OCI-M1 (cell line): Measurements from ENCODE around the gene OR52E5.

ENCODE experiments used
- DNase-seq: peaks from one replicate; lab custom pipeline; 2025; lab: John Stamatoyannopoulos, UW

Gene OR52E5

DNA sequence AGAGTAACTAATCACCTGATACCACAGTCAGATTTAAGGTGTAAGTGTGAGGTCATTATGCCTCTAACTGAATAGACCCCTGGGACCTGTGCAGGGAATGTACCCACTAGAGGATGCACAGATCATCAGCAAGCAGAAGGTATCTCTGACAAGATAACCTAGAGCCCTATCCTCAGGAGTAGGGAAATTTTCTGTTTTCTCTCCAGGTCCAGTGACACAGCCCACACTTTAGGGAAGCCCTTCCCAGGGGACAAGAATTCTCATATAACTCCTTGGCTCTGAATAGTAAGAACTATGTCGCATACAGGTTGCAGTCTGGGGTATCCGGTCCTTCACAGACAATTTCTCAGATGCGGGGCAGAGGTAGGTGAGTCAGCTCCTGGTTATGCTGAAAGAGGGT is at the start of gene OR52E5:
OR52E5 (plus strand) TSS at position 301 of the 400 bp plus-strand sequence. CDS start 7,569 bp downstream, outside the sequence.
- no peak for DNase-seq

DNA sequence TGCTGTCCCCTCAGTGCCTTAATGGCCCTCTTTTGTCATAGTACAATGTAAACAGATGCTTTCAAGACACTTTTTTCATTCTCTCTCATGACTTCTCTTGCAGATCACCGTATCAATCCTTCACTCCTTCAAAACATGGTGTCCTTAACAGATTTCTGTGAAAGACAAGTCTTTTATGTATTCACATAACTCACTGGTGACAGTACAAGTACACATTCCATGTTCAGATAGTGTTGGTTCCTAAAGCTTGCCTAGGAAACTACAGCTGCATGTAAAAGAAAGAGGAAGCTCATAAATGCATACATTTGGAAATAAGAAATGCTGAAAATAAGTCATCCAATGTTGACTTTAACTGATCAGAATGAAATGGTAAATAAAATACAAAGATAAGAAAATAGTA is 46.3 kb upstream of the OR52E5 start:
- DNase-seq, result peak; percentile 71

DNA sequence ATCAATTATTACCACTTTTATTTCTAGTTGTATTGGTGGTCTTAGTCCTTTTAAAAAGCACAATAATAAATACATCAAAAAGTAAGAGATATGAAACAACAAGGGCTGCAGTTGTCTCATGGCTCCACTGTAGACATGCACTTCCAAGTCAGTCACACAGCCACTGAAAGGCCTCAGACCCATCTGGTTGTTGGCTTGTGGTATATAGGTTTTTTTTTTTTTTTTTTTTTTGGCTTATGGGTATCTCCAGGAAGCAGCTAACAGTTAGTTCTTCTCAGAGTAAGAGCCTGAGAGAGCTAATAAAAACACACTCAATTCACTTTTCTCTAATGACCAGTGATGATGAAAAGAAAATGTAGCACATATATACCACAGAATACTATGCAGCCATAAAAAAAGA is 45.3 kb upstream of the OR52E5 start:
- peak; percentile 36 for DNase-seq

DNA sequence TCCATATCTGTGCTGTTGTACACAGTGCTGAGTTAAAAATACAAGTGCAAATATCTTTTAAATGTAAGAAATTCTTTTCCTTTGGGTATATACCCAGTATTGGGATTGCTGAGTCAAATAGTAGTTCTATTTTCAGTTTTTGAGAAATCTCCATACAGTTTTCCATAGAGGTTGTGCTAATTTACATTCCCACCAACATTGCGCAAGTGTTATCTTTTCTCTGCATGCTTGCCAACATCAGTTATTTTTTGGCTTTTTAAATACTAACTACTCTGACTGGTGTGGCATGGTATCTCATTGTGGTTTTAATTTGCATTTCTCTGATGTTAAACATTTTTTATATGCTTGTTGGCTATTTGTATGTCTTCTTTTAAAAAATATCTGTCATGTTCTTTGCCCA is 42.0 kb upstream of the OR52E5 start:
- peak; percentile 76 for DNase-seq

DNA sequence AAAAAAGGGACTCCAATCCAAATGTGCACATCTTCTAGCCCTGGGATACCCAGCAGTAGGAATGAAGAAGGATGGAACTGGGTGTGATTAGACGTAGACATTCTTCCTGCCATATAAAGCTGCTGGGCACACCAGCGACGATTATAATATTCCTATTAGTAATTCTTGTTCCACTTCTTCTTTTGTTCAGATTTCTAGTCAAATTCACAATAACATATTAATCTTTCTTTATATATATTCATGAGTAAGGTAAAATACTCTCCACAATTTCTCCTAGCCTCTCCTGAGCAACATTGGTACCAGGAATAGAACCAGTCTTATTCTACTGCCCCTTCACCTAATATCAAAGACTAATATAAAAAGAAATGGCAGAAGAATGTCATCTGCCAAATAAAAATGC is 35.4 kb upstream of the OR52E5 start, which contains the start of gene OR52E8:
OR52E8 (minus strand) TSS at position 101 of the 400 bp plus-strand sequence; CDS start at position 101, 0 bp downstream.
- DNase-seq, result no peak

DNA sequence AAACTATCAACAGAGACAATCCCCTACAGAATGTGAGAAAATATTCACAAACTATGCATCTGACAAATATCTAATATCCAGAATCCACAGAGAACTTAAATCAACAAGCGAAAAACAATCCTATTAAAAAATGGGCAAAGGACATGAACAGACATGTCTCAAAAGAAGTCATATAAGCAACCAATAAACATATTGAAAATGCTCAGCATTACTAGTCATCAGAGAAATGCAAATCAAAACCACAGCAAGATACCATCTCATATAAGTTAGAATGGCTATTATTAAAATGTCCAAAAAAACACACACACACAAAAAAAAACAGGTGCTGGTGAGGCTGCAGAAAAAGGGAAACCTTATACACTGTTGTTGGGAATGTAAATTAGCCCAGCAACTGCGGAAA is 27.2 kb upstream of the OR52E5 start:
- no peak for DNase-seq

DNA sequence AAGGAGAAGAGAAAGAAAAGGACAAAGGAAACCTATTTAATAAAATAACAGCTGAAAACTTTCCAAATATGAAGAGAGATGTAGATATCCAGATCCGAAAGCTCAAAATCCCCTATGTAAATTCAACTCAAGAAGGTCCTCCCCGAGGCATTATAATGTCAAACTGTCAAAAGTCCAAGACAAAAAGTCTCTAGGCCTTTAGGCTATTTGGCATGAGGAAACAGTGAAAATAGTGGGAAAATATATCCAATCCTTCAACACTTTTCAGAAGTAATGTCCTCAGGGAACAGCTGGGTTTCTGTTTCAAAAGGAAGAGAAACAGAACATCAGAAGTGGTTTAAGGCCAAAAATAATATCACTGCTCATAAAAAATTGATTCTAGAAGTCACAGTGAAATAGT is 14.4 kb upstream of the OR52E5 start:
- no peak for DNase-seq

DNA sequence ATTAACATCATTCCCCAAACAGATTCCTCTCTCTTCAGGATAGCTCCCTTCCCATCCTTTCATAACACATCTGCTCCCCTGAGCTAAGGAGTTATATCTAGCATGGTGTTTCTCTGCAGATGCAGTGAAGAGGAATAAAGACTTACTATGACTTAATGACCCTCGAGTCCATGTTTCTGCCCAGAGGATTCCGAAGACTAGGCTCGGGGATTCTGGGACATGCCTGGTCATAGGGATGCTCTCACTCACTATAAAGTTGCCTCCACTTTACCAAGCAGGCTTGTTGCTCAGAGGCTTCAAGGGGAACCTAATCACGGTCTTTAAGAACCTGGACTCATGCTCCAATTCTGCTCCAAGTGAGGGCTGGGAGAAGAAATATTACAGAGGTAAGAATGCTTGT is 12.7 kb upstream of the OR52E5 start, which contains the start of gene OR52E4:
OR52E4 (plus strand) TSS at position 301 of the 400 bp plus-strand sequence. CDS start 3,664 bp downstream, outside the sequence.
- no peak for DNase-seq

DNA sequence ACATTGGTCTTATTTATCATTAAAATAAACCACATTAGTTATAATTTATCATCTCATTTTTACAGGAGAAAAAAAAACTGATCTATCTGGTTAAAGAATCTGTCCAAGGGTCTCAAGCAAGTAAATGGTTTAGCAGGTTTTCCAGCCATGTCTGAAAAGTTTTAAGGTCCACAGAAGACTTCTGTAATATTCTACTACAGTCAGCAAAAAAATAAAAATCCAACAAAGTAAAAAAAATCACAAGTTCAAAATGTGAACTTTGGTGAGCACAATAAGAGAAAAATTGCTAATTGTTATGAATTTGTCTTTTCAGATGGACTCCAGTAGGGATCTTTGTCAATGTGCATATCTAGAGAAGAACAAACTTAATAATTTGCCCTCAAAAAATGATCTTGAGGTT is 11.3 kb upstream of the OR52E5 start:
- no peak for DNase-seq

DNA sequence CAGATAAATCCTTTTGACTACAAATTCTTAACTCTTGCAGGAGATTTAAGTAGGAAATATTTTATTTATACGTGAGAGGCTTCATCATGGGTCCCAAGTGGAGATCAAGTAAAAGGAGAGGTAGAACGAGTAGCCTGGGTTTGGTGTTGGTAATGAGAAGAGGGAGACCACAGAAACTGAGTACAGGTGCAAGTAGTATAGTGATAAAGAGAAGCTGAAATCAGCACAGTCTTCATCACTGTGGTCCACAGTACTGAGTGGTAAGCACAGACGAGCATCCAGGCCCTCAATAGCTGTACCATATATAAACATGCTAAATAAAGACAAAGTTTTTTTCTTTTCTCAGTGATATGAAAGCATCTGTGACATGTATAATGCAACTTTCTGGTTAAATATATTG is 5.8 kb upstream of the OR52E5 start:
- DNase-seq, result no peak

DNA sequence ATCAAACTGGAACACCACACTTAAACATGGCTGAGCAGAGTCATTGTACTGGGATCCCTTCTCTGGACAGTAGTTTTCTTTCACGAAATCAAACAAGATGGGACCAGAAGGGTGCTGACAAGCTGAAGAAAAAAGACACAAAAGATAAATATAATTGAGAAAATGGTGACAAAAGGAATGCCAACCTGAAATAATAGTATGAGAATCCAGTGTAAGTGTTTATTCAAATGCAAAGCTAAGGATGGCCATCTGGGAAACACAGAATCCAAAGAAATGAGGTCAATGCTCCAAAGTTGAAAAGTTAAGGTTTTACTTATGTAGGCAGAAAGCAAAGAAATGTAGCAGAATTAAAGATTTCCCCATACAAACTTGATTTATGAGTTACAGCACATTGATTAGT is 5.3 kb upstream of the OR52E5 start:
- DNase-seq, result no peak

DNA sequence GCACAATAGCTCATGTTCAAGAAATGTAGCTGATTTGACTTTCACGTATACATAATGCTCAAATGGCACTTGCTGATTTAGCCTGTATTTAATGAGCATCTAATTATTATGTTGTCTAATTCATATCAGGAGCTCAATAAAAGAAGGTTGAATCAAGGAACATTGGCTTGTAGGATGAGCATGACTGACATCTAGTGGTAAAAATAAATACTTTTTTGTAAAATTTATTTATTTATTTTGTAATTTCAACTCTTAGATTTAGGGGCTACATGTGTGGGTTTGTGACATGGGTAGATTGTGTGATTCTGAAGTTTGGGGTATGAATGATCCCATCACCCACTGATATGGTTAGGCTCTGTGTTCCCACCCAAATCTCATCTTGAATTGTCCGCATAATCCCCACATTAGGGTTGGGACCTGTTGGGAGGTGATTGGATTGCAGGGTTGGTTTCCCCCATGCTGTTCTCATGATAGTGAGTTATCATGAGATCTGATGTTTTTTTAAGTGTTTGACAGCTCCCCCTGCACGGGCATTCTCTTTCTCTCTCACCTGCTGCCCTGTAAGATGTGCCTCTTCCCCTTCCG is 1.7 kb upstream of the OR52E5 start:
- peak; percentile 60 for DNase-seq

DNA sequence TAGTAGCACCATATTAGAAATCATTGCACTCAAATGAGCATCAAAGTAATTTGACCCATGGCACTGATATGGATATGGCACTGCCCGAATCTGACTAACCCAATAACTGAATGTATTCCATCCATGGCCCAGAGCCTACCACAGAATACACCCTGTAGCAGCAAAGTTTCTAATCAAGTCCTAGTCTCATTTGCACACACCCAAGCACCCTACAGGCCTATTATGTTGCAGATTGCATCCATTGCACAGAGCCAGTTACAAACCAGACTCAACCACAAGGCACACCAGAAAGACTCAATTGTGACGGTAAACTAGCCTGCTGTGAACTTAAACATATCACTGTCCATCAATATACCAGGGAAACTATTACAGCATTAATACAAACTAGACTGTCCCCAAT is 6.5 kb downstream of the OR52E5 start:
- no peak for DNase-seq

DNA sequence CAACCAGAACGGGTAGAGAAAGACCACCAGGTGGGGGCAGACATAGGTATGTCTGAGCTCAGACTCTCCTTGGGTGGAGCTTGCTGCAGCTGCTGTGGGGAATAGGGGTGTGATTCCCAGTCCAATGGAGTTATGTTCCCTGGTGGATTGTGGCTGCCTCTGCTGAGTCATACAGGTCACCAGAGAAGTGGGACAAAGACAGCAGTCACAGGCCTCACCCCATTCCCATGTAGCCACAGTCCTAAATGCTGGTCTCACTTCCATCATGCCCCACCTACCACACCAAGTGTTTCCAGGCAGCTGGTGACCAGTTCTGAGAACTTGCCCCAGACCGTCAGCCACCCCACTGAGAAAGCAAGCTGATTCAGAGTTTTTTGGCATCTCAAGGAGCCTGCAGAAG is 17.5 kb downstream of the OR52E5 start:
- DNase-seq, result peak; percentile 25

DNA sequence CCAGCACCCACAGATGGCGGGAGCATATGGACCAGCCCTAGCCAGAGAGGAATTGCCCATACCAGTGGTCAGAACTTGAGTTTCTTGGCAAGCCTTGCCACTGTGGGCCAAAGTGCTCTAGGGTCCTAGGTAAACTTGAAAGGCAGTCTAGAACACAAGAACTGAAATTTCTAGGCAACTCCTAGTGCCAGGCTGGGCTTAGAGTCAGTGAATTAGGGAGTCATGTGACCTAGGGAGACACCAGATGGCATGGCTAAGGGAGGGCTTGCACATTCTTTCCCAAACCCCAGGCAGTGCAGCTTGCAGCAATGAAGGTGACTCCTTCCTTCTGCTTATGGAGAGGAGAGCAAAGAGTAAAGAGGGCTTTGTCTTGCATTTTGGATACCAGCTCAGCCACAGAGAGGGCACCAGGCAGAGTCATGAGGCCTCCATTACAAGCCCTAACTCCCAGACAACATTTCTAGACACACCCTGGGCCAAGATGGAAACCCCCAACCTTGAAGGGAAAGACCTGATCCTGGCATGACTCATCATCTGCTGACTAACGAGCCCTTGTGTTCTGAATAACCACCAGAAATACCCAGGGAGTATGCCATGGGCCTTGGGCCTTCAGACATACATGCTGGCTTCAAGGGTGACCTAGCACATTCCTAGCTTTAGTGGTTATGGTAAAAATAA is 29.9 kb downstream of the OR52E5 start:
- DNase-seq, result peak; percentile 28

DNA sequence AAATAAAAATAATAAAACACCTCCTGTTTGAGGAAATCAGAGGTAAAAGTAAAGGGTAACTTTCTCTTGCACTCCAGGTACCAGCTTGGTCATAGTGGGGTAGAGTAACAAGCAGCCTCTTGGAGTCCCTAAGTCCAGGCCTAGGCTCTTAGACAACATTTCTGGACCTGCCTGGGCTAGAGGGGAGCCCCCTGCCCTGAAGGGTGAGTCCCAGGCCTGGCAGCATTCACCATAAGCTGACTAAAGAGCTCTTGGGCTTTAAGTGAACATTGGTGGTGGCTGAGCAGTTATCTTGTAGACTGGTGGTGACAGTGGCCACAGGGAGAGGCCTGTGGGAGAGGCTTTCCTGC is 30.4 kb downstream of the OR52E5 start:
- DNase-seq, result no peak

DNA sequence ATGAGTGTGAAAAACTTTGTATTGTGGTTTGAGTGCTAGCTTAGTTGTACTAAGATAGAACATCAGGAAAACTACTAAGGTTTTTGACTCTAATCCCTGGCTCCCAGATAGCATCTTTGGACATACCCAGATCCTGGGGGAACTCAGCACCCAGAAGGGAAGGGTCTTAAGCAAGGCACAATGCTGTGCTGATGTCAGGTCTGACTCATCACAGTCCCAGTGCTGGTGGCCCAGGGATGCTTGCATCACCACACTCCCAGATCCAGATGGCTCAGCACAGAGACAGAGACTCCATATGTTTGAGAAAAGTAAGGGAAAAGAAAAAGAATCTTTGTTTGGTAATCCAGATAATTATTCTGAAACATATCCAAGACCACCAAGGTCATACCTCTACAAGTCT is 30.8 kb downstream of the OR52E5 start:
- peak; percentile 55 for DNase-seq

DNA sequence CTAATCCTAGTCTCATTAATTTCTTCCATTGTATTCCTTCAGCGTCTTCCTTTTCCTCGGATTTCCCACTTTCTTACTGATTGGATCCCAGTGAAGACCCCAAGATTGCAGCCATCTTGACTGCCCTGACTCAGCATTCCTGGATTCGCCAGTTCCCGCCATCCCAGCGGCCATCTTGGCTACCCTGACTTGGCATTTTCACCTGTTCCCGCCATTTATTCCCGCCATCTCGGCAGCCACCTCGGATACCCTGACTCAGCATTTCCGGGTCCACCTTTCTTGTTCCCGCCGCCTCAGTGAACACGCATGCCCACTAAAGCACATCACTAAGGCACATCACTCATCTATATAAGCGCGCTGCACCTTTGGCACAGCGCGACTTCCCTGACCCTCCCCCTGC is 35.3 kb downstream of the OR52E5 start:
- no peak for DNase-seq

DNA sequence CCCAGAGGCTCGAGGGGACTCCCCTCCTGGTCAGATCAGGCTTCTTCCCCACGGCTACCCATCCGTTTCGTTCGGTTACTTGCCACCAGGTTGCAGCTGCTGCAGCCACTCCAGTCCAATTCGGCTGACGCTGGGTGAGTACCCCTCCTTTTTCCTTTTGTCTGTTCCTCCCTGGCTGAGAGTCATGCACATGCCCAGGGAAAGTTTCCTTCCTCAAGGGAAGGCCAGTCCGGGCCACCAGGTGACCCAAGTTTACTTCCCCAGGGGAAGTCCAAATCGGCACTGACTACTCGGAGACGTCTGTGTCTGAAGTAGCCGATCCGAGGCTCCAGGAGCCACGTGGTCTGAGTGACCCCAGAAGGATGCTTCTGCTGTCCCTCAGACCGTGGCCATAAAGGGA is 35.8 kb downstream of the OR52E5 start:
- no peak for DNase-seq

DNA sequence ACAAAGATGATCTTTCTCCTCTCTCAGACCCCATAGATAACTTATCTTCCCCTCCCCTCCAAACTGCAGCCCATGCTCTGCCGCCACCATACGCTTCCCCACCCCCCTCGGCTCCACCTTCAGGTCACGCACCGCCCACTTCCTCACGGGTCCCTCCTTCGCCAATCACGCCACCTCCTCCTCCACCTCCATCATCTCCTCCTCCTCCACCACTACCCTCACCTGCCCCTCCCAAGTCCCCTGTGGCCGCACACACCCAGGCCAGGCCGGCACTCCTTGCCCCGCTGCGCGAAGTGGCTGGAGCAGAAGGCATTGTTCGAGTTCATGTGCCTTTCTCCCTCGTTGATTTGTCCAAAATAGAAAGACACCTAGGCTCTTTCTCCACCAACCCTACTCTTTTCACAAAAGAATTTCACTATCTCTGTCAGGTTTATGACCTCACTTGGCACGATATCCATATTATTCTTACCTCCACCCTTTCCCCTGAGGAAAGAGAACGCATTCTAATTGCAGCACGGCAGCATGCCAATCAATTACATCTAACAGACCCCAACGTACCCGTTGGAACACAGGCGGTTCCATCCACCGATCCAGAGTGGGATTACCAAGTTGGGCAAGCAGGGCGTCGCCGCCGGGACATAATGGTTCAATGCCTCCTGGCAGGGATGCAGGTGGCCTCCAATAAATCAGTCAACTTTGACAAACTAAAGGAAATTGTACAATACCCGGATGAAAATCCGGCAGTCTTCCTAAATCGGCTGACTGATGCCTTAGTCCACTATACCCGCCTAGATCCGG is 36.8 kb downstream of the OR52E5 start:
- no peak for DNase-seq

DNA sequence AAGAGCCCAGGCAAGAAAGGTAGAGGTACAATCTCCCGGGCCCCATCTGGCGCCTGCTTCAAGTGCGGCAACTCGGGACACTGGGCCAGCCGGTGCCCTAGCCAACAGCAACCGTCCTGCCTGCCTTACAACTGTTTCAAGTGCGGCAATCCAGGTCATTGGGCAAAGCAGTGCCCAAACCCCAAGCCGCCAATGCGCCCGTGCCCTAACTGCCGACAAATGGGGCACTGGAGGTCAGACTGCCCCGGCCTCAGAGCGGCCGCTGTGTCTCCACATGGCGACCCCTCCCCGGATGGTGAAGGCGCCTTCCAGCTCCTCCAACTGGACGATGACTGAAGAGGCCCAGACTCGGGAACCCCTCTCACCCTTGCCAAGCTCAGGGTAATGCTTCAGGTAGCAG is 37.6 kb downstream of the OR52E5 start:
- no peak for DNase-seq

DNA sequence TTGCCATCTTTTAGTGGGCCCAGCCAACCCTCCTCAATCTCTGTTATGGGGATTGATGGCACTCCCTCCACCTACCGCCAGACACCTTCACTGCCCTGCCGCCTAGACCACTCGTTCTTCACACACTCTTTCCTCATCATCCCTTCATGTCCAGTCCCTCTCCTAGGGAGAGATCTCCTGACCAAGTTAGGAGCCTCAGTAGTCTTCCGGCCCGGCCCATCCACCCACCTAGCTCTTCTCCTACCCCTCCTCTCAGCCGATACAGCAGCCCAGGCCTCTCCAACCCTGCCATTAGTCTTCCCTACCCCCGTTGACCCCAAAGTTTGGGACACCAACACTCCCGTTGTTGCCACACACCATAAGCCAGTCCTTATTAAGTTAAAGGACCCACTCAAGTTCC is 38.1 kb downstream of the OR52E5 start:
- no peak for DNase-seq

DNA sequence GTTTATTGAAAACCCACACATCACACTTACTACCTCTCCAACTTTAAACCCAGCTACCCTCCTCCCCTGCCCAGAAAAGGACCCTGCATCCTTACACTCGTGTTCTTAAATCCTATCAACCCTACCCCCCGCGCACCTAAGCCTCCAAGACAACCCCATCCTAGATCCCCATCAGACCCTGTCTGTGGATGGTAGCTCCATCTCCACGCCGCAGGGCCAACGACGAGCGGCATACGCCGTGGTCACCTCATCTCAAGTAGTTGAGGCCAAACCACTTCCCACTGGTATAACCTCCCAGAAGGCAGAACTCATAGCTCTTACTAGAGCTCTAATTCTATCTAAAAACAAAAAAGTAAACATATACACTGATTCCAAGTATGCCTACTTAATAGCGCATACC is 39.7 kb downstream of the OR52E5 start:
- DNase-seq, result no peak
